ENCODE measurements around the gene ZC3H7B. TPM values are rescaled to one million over a fixed set of nuclear protein-coding genes. Genes with fewer than 3 reads are reported as not detected.
"Not testable (repeated sequence)": the region's sequence is repeated elsewhere in the genome, so short reads cannot be mapped to it uniquely, and the experiment has no call there.

The ZC3H7B gene
- total RNA-seq, 4 donors from 2014 or later = 39.0 to 65.2 (median 39.5) TPM

DNA sequence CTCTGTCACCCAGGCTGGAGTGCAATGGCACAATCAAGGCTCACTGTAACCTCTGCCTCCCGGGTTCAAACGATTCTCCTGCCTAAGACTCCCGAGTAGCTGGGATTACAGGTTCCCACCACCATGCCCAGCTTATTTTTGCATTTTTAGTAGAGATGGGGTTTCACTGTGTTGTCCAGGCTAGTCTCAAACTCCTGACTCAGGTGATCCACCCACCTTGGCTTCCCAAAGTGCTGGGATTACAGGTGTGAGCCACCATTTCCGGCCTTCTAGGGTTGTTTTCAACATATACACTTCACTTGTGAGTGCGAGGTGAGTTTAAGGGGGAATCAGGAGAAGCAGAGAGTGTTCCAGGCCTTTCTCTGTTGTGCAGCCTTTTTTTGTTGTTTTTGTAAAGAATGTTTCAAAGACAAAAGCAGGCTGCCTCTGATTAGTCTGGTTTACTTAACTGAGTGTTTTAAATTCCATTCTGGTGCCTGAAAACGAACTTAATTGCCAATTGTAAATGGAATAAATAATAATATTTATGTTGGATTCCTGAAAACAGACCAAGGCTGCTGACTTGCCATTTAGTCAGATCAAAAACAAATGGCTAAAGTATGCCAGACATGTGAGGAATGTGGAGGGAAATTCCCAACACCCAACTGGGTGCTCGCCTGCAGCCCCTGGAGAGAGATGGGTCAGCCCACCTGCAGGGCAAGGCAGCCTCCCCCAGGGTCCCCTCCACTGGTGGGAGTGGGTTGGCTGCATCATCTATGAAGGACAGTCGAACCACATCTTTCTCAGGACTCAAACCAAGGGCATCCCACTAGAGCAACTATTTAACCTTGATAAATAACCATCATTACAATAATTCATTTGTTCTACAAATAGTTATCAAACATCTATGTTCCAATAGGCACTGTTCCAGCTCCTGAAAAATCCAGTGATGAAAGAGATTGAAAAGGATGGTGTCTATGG is 10.8 kb upstream of the ZC3H7B start:
- 42 to 65% methylated on average over 7 of the region's 8 CpGs for WGBS, 2 donors (ENCODE audit: low coverage in 1 of 2)
- Histone ChIP-seq H3K4me3 (no peak overlapping the region), H3K36me3 (no peaks in the 10 kb centered on the region), H3K4me1 (peaks cover 0 to 13% (median 4%) of the 10 kb centered on the region in 3 donors), H3K9me3 (no peaks in the 10 kb centered on the region), H3K27ac (peak overlapping the region in 1 of 4 donors; percentile 3), H3K27me3 (no peaks in the 10 kb centered on the region)
- no peak for ATAC-seq
- TF ChIP-seq POLR2AphosphoS5 (IDR thresholded peaks at IDR 0.05) = no peak
- TF ChIP-seq EP300 (IDR thresholded peaks at IDR 0.05) = no peak
- TF ChIP-seq POLR2A (IDR thresholded peaks at IDR 0.05) = no peak

DNA sequence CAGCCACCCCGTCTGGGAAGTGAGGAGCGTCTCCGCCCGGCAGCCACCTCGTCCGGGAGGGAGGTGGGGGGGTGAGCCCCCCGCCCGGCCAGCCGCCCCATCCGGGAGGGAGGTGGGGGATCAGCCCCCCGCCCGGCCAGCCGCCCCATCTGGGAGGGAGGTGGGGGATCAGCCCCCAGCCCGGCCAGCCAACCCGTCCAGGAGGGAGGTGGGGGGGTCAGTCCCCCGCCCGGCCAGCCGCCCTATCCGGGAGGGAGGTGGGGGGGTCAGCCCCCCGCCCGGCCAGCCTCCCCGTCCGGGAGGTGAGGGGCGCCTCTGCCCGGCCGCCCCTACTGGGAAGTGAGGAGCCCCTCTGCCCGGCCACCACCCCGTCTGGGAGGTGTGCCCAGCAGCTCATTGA is 6.5 kb upstream of the ZC3H7B start:
- H3K27ac ChIP-seq, H3K9me3 ChIP-seq, H3K27me3 ChIP-seq, ATAC-seq, H3K36me3 ChIP-seq, H3K4me3 ChIP-seq, H3K4me1 ChIP-seq: not testable (repeated sequence)
- WGBS, 2 donors (ENCODE audit: low coverage in 1 of 2) = no CpG with 5 or more reads among the region's 28 CpGs

DNA sequence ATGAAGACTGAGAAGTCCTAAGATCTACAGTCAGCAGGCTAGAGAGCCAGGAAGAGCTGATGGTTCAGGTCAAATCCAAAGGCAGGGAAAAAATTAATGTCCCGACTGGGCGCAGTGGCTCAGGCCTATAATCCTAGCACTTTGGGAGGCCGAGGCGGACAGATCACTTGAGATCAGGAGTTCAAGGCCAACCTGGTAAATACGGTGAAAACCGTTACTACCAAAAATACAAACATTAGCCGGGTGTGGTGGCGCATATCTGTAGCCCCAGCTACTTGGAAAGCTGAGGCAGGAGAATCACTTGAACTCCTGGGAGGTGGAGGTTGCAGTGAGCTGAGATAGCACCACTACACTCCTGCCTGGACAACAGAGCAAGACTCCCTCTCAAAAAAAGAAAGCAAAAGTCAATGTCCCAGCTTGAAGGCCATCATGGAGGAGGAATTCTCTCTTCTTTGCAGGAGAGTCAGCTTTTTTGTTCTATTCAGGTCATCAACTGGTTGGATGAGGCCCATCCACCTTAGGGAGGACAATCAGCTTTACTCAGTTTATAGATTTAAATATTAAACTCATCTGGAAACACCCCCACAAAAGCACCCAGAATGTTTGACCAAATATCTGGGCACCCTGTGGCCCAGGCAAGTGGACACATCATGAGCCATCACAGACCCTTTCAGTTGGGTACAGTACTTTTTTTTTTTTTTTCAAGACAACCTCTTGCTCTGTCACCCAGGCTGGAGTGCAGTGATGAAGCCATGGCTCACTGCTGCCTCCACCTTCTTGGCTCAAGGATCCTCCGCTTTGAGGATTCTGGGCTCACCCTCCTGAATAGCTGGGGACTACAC is 4.3 kb upstream of the ZC3H7B start:
- Histone ChIP-seq H3K4me1 (peaks cover 0 to 8% (median 0%) of the 10 kb centered on the region in 3 donors), H3K27ac (no peak overlapping the region), H3K4me3 (no peak overlapping the region), H3K9me3 (no peaks in the 10 kb centered on the region), H3K36me3 (no peaks in the 10 kb centered on the region), H3K27me3 (no peaks in the 10 kb centered on the region)
- TF ChIP-seq, protein P1, sequence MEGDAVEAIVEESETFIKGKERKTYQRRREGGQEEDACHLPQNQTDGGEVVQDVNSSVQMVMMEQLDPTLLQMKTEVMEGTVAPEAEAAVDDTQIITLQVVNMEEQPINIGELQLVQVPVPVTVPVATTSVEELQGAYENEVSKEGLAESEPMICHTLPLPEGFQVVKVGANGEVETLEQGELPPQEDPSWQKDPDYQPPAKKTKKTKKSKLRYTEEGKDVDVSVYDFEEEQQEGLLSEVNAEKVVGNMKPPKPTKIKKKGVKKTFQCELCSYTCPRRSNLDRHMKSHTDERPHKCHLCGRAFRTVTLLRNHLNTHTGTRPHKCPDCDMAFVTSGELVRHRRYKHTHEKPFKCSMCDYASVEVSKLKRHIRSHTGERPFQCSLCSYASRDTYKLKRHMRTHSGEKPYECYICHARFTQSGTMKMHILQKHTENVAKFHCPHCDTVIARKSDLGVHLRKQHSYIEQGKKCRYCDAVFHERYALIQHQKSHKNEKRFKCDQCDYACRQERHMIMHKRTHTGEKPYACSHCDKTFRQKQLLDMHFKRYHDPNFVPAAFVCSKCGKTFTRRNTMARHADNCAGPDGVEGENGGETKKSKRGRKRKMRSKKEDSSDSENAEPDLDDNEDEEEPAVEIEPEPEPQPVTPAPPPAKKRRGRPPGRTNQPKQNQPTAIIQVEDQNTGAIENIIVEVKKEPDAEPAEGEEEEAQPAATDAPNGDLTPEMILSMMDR (IDR thresholded peaks at IDR 0.05) = no peak
- TF ChIP-seq POLR2A (IDR thresholded peaks at IDR 0.05) = no peak
- TF ChIP-seq POLR2AphosphoS5 (IDR thresholded peaks at IDR 0.05) = no peak
- TF ChIP-seq EP300 (IDR thresholded peaks at IDR 0.05) = no peak
- ATAC-seq = no peak
- WGBS, 2 donors (ENCODE audit: low coverage in 1 of 2) = 90 to 95% methylated on average over 4 to 9 of the region's 9 CpGs

DNA sequence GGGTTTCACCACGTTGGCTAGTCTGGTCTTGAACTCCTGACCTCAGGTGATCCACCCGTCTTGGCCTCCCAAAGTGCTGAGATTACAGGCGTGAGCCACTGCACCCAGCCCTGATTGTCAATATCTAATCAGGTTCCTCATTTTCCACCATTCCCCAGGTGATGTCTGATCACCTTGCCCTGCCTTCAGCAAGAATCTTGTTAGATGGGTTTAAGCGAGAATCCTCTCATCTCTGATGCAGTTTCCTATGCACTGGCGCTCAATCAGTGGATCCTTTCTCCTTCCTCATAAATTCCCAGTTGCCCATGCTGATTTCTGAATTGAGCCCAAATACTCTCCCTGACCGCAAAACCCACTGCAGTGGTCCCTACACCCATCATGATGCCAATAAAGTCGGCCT is 664 bp upstream of the ZC3H7B start:
- H3K4me3 ChIP-seq = peak overlapping the region; percentile 62 to 97
- 47 to 50% methylated on average over 4 to 5 of the region's 7 CpGs for WGBS, 2 donors (ENCODE audit: low coverage in 1 of 2)

DNA sequence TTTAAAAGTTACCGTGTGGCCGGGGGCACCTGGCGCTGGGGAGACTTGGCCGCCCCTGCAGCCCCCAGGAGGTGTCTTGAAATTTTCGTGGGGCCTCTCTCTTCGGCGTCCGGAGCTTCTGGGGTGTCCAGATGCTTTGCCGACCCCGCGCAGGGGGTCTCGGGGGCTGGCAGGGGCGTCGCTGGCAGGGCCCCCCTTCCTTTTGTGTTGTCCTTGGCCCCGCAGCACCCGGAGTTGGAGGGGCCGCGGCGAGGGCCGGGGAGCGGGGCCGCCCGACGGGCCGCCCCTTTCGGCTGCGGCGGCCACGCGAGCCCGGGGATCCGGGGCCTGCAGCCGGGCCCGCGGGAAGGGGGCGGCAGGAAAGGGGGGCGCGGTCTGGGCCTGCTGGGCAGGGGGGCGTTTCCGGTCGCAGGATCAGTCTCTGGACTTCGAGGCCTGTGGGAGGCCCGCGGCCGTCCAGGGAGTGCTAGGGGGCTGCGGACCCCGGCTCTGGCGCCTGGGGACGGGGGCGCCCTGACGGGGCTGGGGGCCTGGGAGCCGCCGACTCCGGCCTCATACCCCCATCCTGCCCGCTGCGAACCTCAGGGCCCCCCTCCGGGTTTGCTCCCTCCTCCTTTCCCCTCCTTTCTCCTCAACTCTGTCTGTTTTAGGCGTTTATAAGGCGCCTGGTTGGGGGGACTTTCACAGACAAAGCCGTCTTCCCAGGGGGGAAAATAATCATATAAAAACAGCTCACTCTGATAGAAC is 869 bp downstream of the ZC3H7B start:
- TF ChIP-seq EP300 (IDR thresholded peaks at IDR 0.05) (no peak), POLR2AphosphoS5 (IDR thresholded peaks at IDR 0.05) (no peak), POLR2A (IDR thresholded peaks at IDR 0.05) (no peak)
- TF ChIP-seq, protein P1 (IDR thresholded peaks at IDR 0.05) = no peak
- no peak for ATAC-seq
- H3K4me3 ChIP-seq = peak overlapping the region; percentile 62 to 97

More for the DNA sequence above, 664 bp upstream of the ZC3H7B start:
- H3K27me3 ChIP-seq = no peaks in the 10 kb centered on the region
- peaks cover 0 to 38% (median 7%) of the 10 kb centered on the region in 3 donors for H3K4me1 ChIP-seq
- TF ChIP-seq POLR2AphosphoS5 (IDR thresholded peaks at IDR 0.05) (no peak), POLR2A (IDR thresholded peaks at IDR 0.05) (no peak), EP300 (IDR thresholded peaks at IDR 0.05) (no peak)
- TF ChIP-seq, protein P1 (IDR thresholded peaks at IDR 0.05) = no peak
- peak overlapping the region in 3 of 4 donors; percentile 86 to 94 (median 89) for H3K27ac ChIP-seq
- peaks cover 0 to 3% of the 10 kb centered on the region in 2 donors for H3K36me3 ChIP-seq
- ATAC-seq = no peak
- no peaks in the 10 kb centered on the region for H3K9me3 ChIP-seq

More for the DNA sequence above, 869 bp downstream of the ZC3H7B start:
- WGBS, 2 donors (ENCODE audit: low coverage in 1 of 2) = 0% methylated on average over 3 of the region's 60 CpGs; no CpG with 5 or more reads in 1 of the 2 donors
- no peaks in the 10 kb centered on the region for H3K27me3 ChIP-seq
- H3K4me1 ChIP-seq = peaks cover 0 to 46% (median 9%) of the 10 kb centered on the region in 3 donors
- H3K27ac ChIP-seq = peak overlapping the region; percentile 52 to 94 (median 88)
- peaks cover 0 to 3% of the 10 kb centered on the region in 2 donors for H3K36me3 ChIP-seq
- H3K9me3 ChIP-seq = no peaks in the 10 kb centered on the region
